Muscle of leg (tissue), 11 donors: ENCODE data around the gene TOMM20L. TPM values are rescaled to one million over a fixed set of nuclear protein-coding genes. Genes with fewer than 3 reads are reported as not detected.

ENCODE experiments used
- DNase-seq: peaks from one replicate; pipeline ENCODE4 v3.0.0; 2013
- H3K27ac ChIP-seq: one replicate; pipeline ENCODE4 v1.5.1; 2013; ENCODE audit warnings: mild to moderate bottlenecking, low read length, control low read depth
- H3K27me3 ChIP-seq: one replicate; pipeline ENCODE4 v1.6.1; 2013; ENCODE audit warnings: low read length; ENCODE audit not compliant: control insufficient read depth, insufficient read depth
- H3K36me3 ChIP-seq: one replicate; pipeline ENCODE4 v1.6.1; 2013; ENCODE audit warnings: low read length; ENCODE audit not compliant: control insufficient read depth, insufficient read depth
- H3K4me1 ChIP-seq: one replicate; pipeline ENCODE4 v1.6.1; 2013; ENCODE audit warnings: low read length; ENCODE audit not compliant: control insufficient read depth, insufficient read depth
- H3K4me3 ChIP-seq: one replicate; pipeline ENCODE4 v1.5.1; 2013; ENCODE audit warnings: low read length, control low read depth
- H3K9me3 ChIP-seq: replicated peaks from 2 replicates; pipeline ENCODE4 v1.6.1; 2013; ENCODE audit warnings: low read depth, low read length; ENCODE audit not compliant: control insufficient read depth
- WGBS: methylation state at CpG from one replicate; pipeline ENCODE4 v1.1.5; 2013; ENCODE audit warnings: missing lambda C conversion rate; ENCODE audit not compliant: insufficient coverage; 5-methylcytosine and 5-hydroxymethylcytosine counted together
- polyA plus RNA-seq, 8 donors: library from polyadenylated mRNA; unstranded; fragments of 120-200 nt; gene quantifications; one replicate each; pipeline versions ENCODE4 v1.2.1 to v1.2.3, GENCODE V29; 2013; ENCODE audit warnings: inconsistent platforms in 1 of 8, low replicate concordance in 1 of 8; ENCODE audit not compliant: insufficient read length in 8 of 8, insufficient read depth in 1 of 8
- total RNA-seq: library from RNA; stranded (reverse); fragments of 120-200 nt; gene quantifications from one replicate; pipeline ENCODE4 v1.2.4, GENCODE V29; 2013

Gene TOMM20L
- total and polyA plus RNA-seq, 9 donors, result 0.44 to 0.90 (median 0.78) TPM; not detected in 2

- no peaks in the 10 kb centered on the region for H3K9me3 ChIP-seq
- DNase-seq, result peak; percentile 89
- H3K27me3 ChIP-seq, result no peaks in the 10 kb centered on the region
- peak overlapping the region; percentile 99 for H3K4me3 ChIP-seq
- H3K4me1 ChIP-seq, result peaks cover 6% of the 10 kb centered on the region
- H3K27ac ChIP-seq, result peak overlapping the region; percentile 98
- 0% methylated on average over 19 of the region's 35 CpGs for WGBS
- H3K36me3 ChIP-seq, result peaks cover 5% of the 10 kb centered on the region
Measured at GRCh38 chr14:58426670-58427280, 31.0 kb downstream of the TOMM20L start.

GRCh38 chr14:58427281-58428117 is 31.8 kb downstream of the TOMM20L start, which contains the start of the genes KIAA0586 and TIMM9:
TSS of gene KIAA0586 (plus strand) at chr14:58427719. CDS start at chr14:58428265, 546 bp downstream.
TSS of gene TIMM9 (minus strand) at chr14:58427531. CDS start at chr14:58411945, 15,586 bp downstream.
- peaks cover 6% of the 10 kb centered on the region for H3K4me1 ChIP-seq
- 2% methylated on average over 11 of the region's 33 CpGs for WGBS
- peaks cover 2% of the 10 kb centered on the region for H3K36me3 ChIP-seq
- H3K27ac ChIP-seq, result peak within 1 kb of the TSS; percentile 98
- peak within 1 kb of the TSS; percentile 99 for H3K4me3 ChIP-seq
- no peaks in the 10 kb centered on the region for H3K27me3 ChIP-seq
- H3K9me3 ChIP-seq, result no peaks in the 10 kb centered on the region
- DNase-seq, result peak; percentile 100

GRCh38 chr14:58428118-58428683 is 32.5 kb downstream of the TOMM20L start:
- peaks cover 6% of the 10 kb centered on the region for H3K4me1 ChIP-seq
- peaks cover 7% of the 10 kb centered on the region for H3K36me3 ChIP-seq
- 0% methylated on average over 2 of the region's 10 CpGs for WGBS

GRCh38 chr14:58430156-58430555 is 34.4 kb downstream of the TOMM20L start:
- H3K36me3 ChIP-seq, result peaks cover 16% of the 10 kb centered on the region
- no peak overlapping the region for H3K4me3 ChIP-seq
- no peak for DNase-seq
- H3K27me3 ChIP-seq, result no peaks in the 10 kb centered on the region
- H3K27ac ChIP-seq, result no peak overlapping the region
- H3K9me3 ChIP-seq, result no peaks in the 10 kb centered on the region
- H3K4me1 ChIP-seq, result peaks cover 6% of the 10 kb centered on the region
- no CpG with 5 or more reads among the region's 1 CpG for WGBS

More at GRCh38 chr14:58428118-58428683, 32.5 kb downstream of the TOMM20L start:
- no peaks in the 10 kb centered on the region for H3K9me3 ChIP-seq
- peak; percentile 85 for DNase-seq
- peak overlapping the region; percentile 99 for H3K4me3 ChIP-seq
- peak overlapping the region; percentile 98 for H3K27ac ChIP-seq
- no peaks in the 10 kb centered on the region for H3K27me3 ChIP-seq

GRCh38 chr14:58439476-58439875 is 43.7 kb downstream of the TOMM20L start:
- H3K9me3 ChIP-seq, result no peaks in the 10 kb centered on the region
- no peaks in the 10 kb centered on the region for H3K4me1 ChIP-seq
- H3K27me3 ChIP-seq, result no peaks in the 10 kb centered on the region
- no peak for DNase-seq
- 80% methylated on average over 1 of the region's 5 CpGs for WGBS
- H3K27ac ChIP-seq, result no peak overlapping the region
- H3K4me3 ChIP-seq, result no peak overlapping the region
- H3K36me3 ChIP-seq, result peaks cover 13% of the 10 kb centered on the region

- Histone ChIP-seq H3K36me3 (peaks cover 15% of the 10 kb centered on the region), H3K9me3 (no peaks in the 10 kb centered on the region), H3K4me3 (no peak overlapping the region), H3K4me1 (no peaks in the 10 kb centered on the region), H3K27ac (no peak overlapping the region), H3K27me3 (no peaks in the 10 kb centered on the region)
- DNase-seq, result no peak
- WGBS, result no CpG with 5 or more reads among the region's 5 CpGs
Measured at GRCh38 chr14:58444627-58445026, 48.9 kb downstream of the TOMM20L start.

- no peaks in the 10 kb centered on the region for H3K4me1 ChIP-seq
Measured at GRCh38 chr14:58455593-58456265, 60.0 kb downstream of the TOMM20L start.

More at GRCh38 chr14:58455593-58456265, 60.0 kb downstream of the TOMM20L start:
- H3K27ac ChIP-seq, result no peak overlapping the region
- 100% methylated on average over 2 of the region's 9 CpGs for WGBS
- DNase-seq, result no peak
- no peaks in the 10 kb centered on the region for H3K27me3 ChIP-seq
- peaks cover 20% of the 10 kb centered on the region for H3K36me3 ChIP-seq
- no peak overlapping the region for H3K4me3 ChIP-seq
- H3K9me3 ChIP-seq, result no peaks in the 10 kb centered on the region

Other genes with a start within 250 kb of the TOMM20L start
- gene ARMH4, start 243.7 kb upstream of the TOMM20L start, total RNA-seq, result 11.3 TPM
- 10 to 100 TPM in 3 of 8 donors, 1 to 10 TPM in 5; 4.8 to 17.6 (median 8.5) TPM for gene ARMH4, start 243.7 kb upstream of the TOMM20L start, polyA plus RNA-seq
- 67.7 TPM for gene ACTR10, start 195.8 kb upstream of the TOMM20L start, total RNA-seq
- 10 to 100 TPM; 59.4 to 74.8 (median 69.3) TPM for gene ACTR10, start 195.8 kb upstream of the TOMM20L start, polyA plus RNA-seq
- gene PSMA3, start 151.1 kb upstream of the TOMM20L start, total RNA-seq, result 56.3 TPM
- gene PSMA3, start 151.1 kb upstream of the TOMM20L start, polyA plus RNA-seq, result 100 to 1,000 TPM in 1 of 8 donors, 10 to 100 TPM in 7; 82.0 to 104 (median 89.3) TPM
- 11.3 TPM for gene ARID4A, start 97.4 kb upstream of the TOMM20L start, total RNA-seq
- 10 to 100 TPM in 7 of 8 donors, 1 to 10 TPM in 1; 9.2 to 15.4 (median 13.7) TPM for gene ARID4A, start 97.4 kb upstream of the TOMM20L start, polyA plus RNA-seq
- gene TIMM9, start 31.6 kb downstream of the TOMM20L start, total RNA-seq, result 42.5 TPM
- 10 to 100 TPM; 77.4 to 99.1 (median 86.9) TPM for gene TIMM9, start 31.6 kb downstream of the TOMM20L start, polyA plus RNA-seq
- gene KIAA0586, start 31.8 kb downstream of the TOMM20L start, total RNA-seq, result 20.1 TPM
- gene KIAA0586, start 31.8 kb downstream of the TOMM20L start, polyA plus RNA-seq, result 10 to 100 TPM; 11.2 to 17.8 (median 16.7) TPM
- gene DACT1, start 242.0 kb downstream of the TOMM20L start, total RNA-seq, result 26.6 TPM
- gene DACT1, start 242.0 kb downstream of the TOMM20L start, polyA plus RNA-seq, result 10 to 100 TPM; 16.7 to 40.3 (median 27.9) TPM